ENCODE measurements around the gene KCNJ1. TPM values are rescaled to one million over a fixed set of nuclear protein-coding genes. Genes with fewer than 3 reads are reported as not detected.

Gene KCNJ1
- total RNA-seq = not detected

- H3K27me3 Mint-ChIP-seq = no peaks in the 10 kb centered on the region
- no peak within 1 kb of the TSS for H3K4me3 Mint-ChIP-seq
- ChIA-PET CTCF (interaction anchor here (0.6 to 1.5 kb wide), 4 partner anchors 9 to 835 kb away, joined by 3 to 4 read pairs (median 4); no protein-coding TSS in a partner anchor), POLR2A (no interaction called here)
- no peaks in the 10 kb centered on the region for H3K4me1 Mint-ChIP-seq (ENCODE audit: low read depth)
- peak; percentile 41 for DNase-seq
- H3K36me3 Mint-ChIP-seq = no peaks in the 10 kb centered on the region
- no peaks in the 10 kb centered on the region for H3K9me3 Mint-ChIP-seq
- intact Hi-C loops (cut with micrococcal nuclease) = loop anchor here (5.0 to 10.0 kb wide), 2 partner anchors 815 to 922 kb away; no protein-coding TSS in a partner anchor
- H3K27ac Mint-ChIP-seq = no peak within 1 kb of the TSS
These were observed at the start of gene KCNJ1 for GRCh38 chr11:128867277-128867676. Gene KCNJ1, minus strand, starts transcription at chr11:128867296. Its CDS starts 27,053 bp downstream, at chr11:128840243.

- Mint-ChIP-seq H3K27me3 (peaks cover 11% of the 10 kb centered on the region), H3K4me3 (no peak overlapping the region), H3K36me3 (no peaks in the 10 kb centered on the region), H3K4me1 (ENCODE audit: low read depth) (peaks cover 2% of the 10 kb centered on the region), H3K27ac (no peak overlapping the region), H3K9me3 (no peaks in the 10 kb centered on the region)
- CTCF ChIA-PET = no interaction called here
- intact Hi-C loops (cut with micrococcal nuclease) = no loop called here
- POLR2A ChIA-PET = no interaction called here
- no peak for DNase-seq
These were observed 49.6 kb upstream of the KCNJ1 start for GRCh38 chr11:128916681-128917080.

GRCh38 chr11:128916037-128916572 is 49.0 kb upstream of the KCNJ1 start:
- POLR2A ChIA-PET = no interaction called here
- intact Hi-C loops (cut with micrococcal nuclease) = no loop called here
- Mint-ChIP-seq H3K27ac (no peak overlapping the region), H3K4me1 (ENCODE audit: low read depth) (peaks cover 2% of the 10 kb centered on the region), H3K4me3 (no peak overlapping the region), H3K9me3 (no peaks in the 10 kb centered on the region), H3K36me3 (no peaks in the 10 kb centered on the region), H3K27me3 (peaks cover 13% of the 10 kb centered on the region)
- DNase-seq = no peak
- CTCF ChIA-PET = no interaction called here

- Mint-ChIP-seq H3K4me3 (no peak overlapping the region), H3K36me3 (no peaks in the 10 kb centered on the region), H3K9me3 (no peaks in the 10 kb centered on the region), H3K27ac (no peak overlapping the region), H3K4me1 (ENCODE audit: low read depth) (peaks cover 2% of the 10 kb centered on the region), H3K27me3 (peaks cover 10% of the 10 kb centered on the region)
- ChIA-PET CTCF (interaction anchor here (0.7 kb wide), 1 partner anchor 1491 kb away, joined by 3 read pairs; no protein-coding TSS in a partner anchor), POLR2A (no interaction called here)
- no peak for DNase-seq
- intact Hi-C loops (cut with micrococcal nuclease) = no loop called here
These were observed 48.0 kb upstream of the KCNJ1 start for GRCh38 chr11:128915149-128915521.

GRCh38 chr11:128914216-128915148 is 47.4 kb upstream of the KCNJ1 start:
- no peak overlapping the region for H3K27ac Mint-ChIP-seq
- intact Hi-C loops (cut with micrococcal nuclease) = no loop called here

GRCh38 chr11:128913806-128914205 is 46.7 kb upstream of the KCNJ1 start:
- Mint-ChIP-seq H3K36me3 (no peaks in the 10 kb centered on the region), H3K4me1 (ENCODE audit: low read depth) (no peaks in the 10 kb centered on the region), H3K9me3 (no peaks in the 10 kb centered on the region), H3K27me3 (peaks cover 24% of the 10 kb centered on the region), H3K27ac (no peak overlapping the region), H3K4me3 (no peak overlapping the region)
- CTCF ChIA-PET = no interaction called here
- intact Hi-C loops (cut with micrococcal nuclease) = no loop called here
- DNase-seq = no peak
- POLR2A ChIA-PET = no interaction called here

More at GRCh38 chr11:128914216-128915148, 47.4 kb upstream of the KCNJ1 start:
- DNase-seq = no peak
- Mint-ChIP-seq H3K27me3 (peaks cover 17% of the 10 kb centered on the region), H3K4me1 (ENCODE audit: low read depth) (peaks cover 2% of the 10 kb centered on the region), H3K36me3 (no peaks in the 10 kb centered on the region), H3K9me3 (no peaks in the 10 kb centered on the region), H3K4me3 (no peak overlapping the region)
- CTCF ChIA-PET = no interaction called here
- POLR2A ChIA-PET = no interaction called here

GRCh38 chr11:128911701-128912100 is 44.6 kb upstream of the KCNJ1 start:
- ChIA-PET CTCF (no interaction called here), POLR2A (no interaction called here)
- no peaks in the 10 kb centered on the region for H3K36me3 Mint-ChIP-seq
- H3K4me3 Mint-ChIP-seq = no peak overlapping the region
- peaks cover 4% of the 10 kb centered on the region for H3K4me1 Mint-ChIP-seq (ENCODE audit: low read depth)
- no peak overlapping the region for H3K27ac Mint-ChIP-seq
- intact Hi-C loops (cut with micrococcal nuclease) = no loop called here
- no peaks in the 10 kb centered on the region for H3K9me3 Mint-ChIP-seq
- DNase-seq = no peak
- peaks cover 28% of the 10 kb centered on the region for H3K27me3 Mint-ChIP-seq

- Mint-ChIP-seq H3K27ac (no peak overlapping the region), H3K27me3 (peaks cover 28% of the 10 kb centered on the region), H3K4me3 (no peak overlapping the region), H3K4me1 (ENCODE audit: low read depth) (peaks cover 5% of the 10 kb centered on the region), H3K9me3 (no peaks in the 10 kb centered on the region), H3K36me3 (no peaks in the 10 kb centered on the region)
- ChIA-PET CTCF (interaction anchor here (1.5 to 2.8 kb wide), 2 partner anchors 26 to 45 kb away, joined by 3 to 17 read pairs; no protein-coding TSS in a partner anchor), POLR2A (no interaction called here)
- intact Hi-C loops (cut with micrococcal nuclease) = no loop called here
- DNase-seq = no peak
These were observed 44.1 kb upstream of the KCNJ1 start for GRCh38 chr11:128911239-128911638.

GRCh38 chr11:128910576-128910975 is 43.5 kb upstream of the KCNJ1 start:
- Mint-ChIP-seq H3K4me1 (ENCODE audit: low read depth) (peaks cover 9% of the 10 kb centered on the region), H3K4me3 (no peak overlapping the region), H3K27me3 (peaks cover 31% of the 10 kb centered on the region), H3K9me3 (no peaks in the 10 kb centered on the region), H3K36me3 (no peaks in the 10 kb centered on the region), H3K27ac (no peak overlapping the region)
- intact Hi-C loops (cut with micrococcal nuclease) = no loop called here
- CTCF ChIA-PET = interaction anchor here (1.5 to 2.8 kb wide), 2 partner anchors 25 to 46 kb away, joined by 3 to 17 read pairs; no protein-coding TSS in a partner anchor
- POLR2A ChIA-PET = no interaction called here
- no peak for DNase-seq

- DNase-seq = no peak
- intact Hi-C loops (cut with micrococcal nuclease) = no loop called here
- Mint-ChIP-seq H3K4me3 (no peak overlapping the region), H3K4me1 (ENCODE audit: low read depth) (peaks cover 12% of the 10 kb centered on the region), H3K9me3 (no peaks in the 10 kb centered on the region), H3K27ac (no peak overlapping the region), H3K36me3 (no peaks in the 10 kb centered on the region), H3K27me3 (peaks cover 33% of the 10 kb centered on the region)
- ChIA-PET POLR2A (no interaction called here), CTCF (interaction anchor here (1.5 to 2.8 kb wide), 2 partner anchors 24 to 47 kb away, joined by 3 to 17 read pairs; no protein-coding TSS in a partner anchor)
These were observed 42.5 kb upstream of the KCNJ1 start for GRCh38 chr11:128909438-128910125.

GRCh38 chr11:128908391-128909246 is 41.5 kb upstream of the KCNJ1 start:
- peaks cover 41% of the 10 kb centered on the region for H3K27me3 Mint-ChIP-seq

More at GRCh38 chr11:128908391-128909246, 41.5 kb upstream of the KCNJ1 start:
- H3K36me3 Mint-ChIP-seq = no peaks in the 10 kb centered on the region
- H3K4me1 Mint-ChIP-seq (ENCODE audit: low read depth) = peaks cover 15% of the 10 kb centered on the region
- H3K27ac Mint-ChIP-seq = no peak overlapping the region
- no peak overlapping the region for H3K4me3 Mint-ChIP-seq
- no peaks in the 10 kb centered on the region for H3K9me3 Mint-ChIP-seq
- ChIA-PET CTCF (interaction anchor here (0.9 to 5.0 kb wide), 4 partner anchors 10 to 49 kb away, joined by 3 to 31 read pairs (median 10); partner anchors contain the start of gene KCNJ5), POLR2A (no interaction called here)
- peak; percentile 33 for DNase-seq
- intact Hi-C loops (cut with micrococcal nuclease) = no loop called here

Measured in activated CD4-positive, alpha-beta memory T cell treated with anti-CD3 and anti-CD28 coated beads for 36 hours (primary cell).